Measurements from ENCODE around the gene GOLPH3.

GOLPH3 gene

DNA sequence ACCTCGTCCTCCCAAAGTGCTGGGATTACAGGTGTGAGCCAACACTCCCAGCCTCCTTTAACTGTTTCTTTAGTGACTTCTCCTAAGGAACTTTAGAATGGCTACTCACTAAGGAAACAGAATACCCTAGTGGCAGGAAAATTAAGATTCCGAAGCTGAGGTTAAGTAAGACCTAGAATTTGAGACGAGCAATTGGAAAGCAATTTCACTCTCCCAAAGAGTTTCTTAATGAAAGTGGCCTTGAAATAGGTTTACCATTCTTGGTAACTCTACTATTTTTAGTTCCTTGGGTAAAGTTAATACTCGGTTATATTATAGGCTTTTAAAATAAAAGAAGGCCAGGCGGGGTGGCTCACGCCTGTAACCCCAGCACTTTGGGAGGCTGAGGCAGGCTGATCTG is 22.9 kb upstream of the GOLPH3 start:
- H3K4me3 ChIP-seq (ENCODE audit: low read length, poor library complexity, severe bottlenecking), result no peak overlapping the region
- H3K4me2 ChIP-seq (ENCODE audit: low read depth, low read length, poor library complexity, severe bottlenecking), result no peak overlapping the region
- H3K36me3 ChIP-seq (ENCODE audit: insufficient read depth, low read length), result no peaks in the 10 kb centered on the region
- no peaks in the 10 kb centered on the region for H3K9me3 ChIP-seq (ENCODE audit: insufficient read depth, low read depth, low read length)
- H3K4me1 ChIP-seq (ENCODE audit: insufficient read depth, low read length, poor library complexity, severe bottlenecking), result no peaks in the 10 kb centered on the region
- TF ChIP-seq, protein P1, sequence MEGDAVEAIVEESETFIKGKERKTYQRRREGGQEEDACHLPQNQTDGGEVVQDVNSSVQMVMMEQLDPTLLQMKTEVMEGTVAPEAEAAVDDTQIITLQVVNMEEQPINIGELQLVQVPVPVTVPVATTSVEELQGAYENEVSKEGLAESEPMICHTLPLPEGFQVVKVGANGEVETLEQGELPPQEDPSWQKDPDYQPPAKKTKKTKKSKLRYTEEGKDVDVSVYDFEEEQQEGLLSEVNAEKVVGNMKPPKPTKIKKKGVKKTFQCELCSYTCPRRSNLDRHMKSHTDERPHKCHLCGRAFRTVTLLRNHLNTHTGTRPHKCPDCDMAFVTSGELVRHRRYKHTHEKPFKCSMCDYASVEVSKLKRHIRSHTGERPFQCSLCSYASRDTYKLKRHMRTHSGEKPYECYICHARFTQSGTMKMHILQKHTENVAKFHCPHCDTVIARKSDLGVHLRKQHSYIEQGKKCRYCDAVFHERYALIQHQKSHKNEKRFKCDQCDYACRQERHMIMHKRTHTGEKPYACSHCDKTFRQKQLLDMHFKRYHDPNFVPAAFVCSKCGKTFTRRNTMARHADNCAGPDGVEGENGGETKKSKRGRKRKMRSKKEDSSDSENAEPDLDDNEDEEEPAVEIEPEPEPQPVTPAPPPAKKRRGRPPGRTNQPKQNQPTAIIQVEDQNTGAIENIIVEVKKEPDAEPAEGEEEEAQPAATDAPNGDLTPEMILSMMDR (conservative IDR thresholded peaks at IDR 0.05; ENCODE audit: low read length), result no peak
- no peak for TF ChIP-seq EZH2phosphoT487 (IDR thresholded peaks at IDR 0.05; ENCODE audit: borderline replicate concordance)
- H3K79me2 ChIP-seq (ENCODE audit: insufficient read depth, low read length), result no peaks in the 10 kb centered on the region
- no peaks in the 10 kb centered on the region for H3K9me2 ChIP-seq (replicated peaks; ENCODE audit: low read depth, low read length)
- H4K20me1 ChIP-seq (ENCODE audit: insufficient read depth, low read length, poor library complexity, severe bottlenecking), result no peaks in the 10 kb centered on the region
- H2AFZ ChIP-seq (ENCODE audit: low read length), result no peak overlapping the region
- H3K27me3 ChIP-seq (ENCODE audit: insufficient read depth, low read length, poor library complexity, severe bottlenecking), result no peaks in the 10 kb centered on the region
- no peak overlapping the region for H3K9ac ChIP-seq (ENCODE audit: low read depth, low read length, poor library complexity, severe bottlenecking)
- no peaks in the 10 kb centered on the region for H3F3A ChIP-seq (ENCODE audit: low read depth)

DNA sequence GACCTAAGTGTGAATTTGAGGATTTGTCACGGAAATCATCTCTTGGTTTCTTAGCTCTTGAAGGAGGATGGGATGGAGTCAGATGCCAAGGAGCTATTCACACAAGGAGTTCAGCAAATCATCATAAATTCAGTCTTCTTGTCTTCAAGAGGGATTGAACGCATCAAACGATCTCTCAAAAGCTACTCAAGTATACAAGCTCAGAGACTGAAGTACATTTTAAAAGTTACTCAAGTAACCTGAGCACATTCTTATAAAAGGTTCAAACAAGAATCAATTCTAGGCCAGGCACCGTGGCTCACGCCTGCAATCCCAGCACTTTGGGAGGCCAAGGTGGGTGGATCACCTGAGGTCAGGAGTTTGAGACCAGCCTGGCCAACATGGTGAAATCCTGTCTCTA is 21.1 kb upstream of the GOLPH3 start:
- Histone ChIP-seq H3K4me2 (ENCODE audit: low read depth, low read length, poor library complexity, severe bottlenecking) (no peak overlapping the region), H4K20me1 (ENCODE audit: insufficient read depth, low read length, poor library complexity, severe bottlenecking) (no peaks in the 10 kb centered on the region), H3K4me1 (ENCODE audit: insufficient read depth, low read length, poor library complexity, severe bottlenecking) (no peaks in the 10 kb centered on the region), H3K9me2 (replicated peaks; ENCODE audit: low read depth, low read length) (no peaks in the 10 kb centered on the region), H3K4me3 (ENCODE audit: low read length, poor library complexity, severe bottlenecking) (no peak overlapping the region), H3K9me3 (ENCODE audit: insufficient read depth, low read depth, low read length) (no peaks in the 10 kb centered on the region), H3F3A (ENCODE audit: low read depth) (no peaks in the 10 kb centered on the region), H2AFZ (ENCODE audit: low read length) (no peak overlapping the region), H3K27me3 (ENCODE audit: insufficient read depth, low read length, poor library complexity, severe bottlenecking) (no peaks in the 10 kb centered on the region), H3K36me3 (ENCODE audit: insufficient read depth, low read length) (no peaks in the 10 kb centered on the region), H3K9ac (ENCODE audit: low read depth, low read length, poor library complexity, severe bottlenecking) (no peak overlapping the region), H3K79me2 (ENCODE audit: insufficient read depth, low read length) (no peaks in the 10 kb centered on the region)
- TF ChIP-seq EZH2phosphoT487 (IDR thresholded peaks at IDR 0.05; ENCODE audit: borderline replicate concordance), result no peak
- TF ChIP-seq, protein P1 (conservative IDR thresholded peaks at IDR 0.05; ENCODE audit: low read length), result no peak

DNA sequence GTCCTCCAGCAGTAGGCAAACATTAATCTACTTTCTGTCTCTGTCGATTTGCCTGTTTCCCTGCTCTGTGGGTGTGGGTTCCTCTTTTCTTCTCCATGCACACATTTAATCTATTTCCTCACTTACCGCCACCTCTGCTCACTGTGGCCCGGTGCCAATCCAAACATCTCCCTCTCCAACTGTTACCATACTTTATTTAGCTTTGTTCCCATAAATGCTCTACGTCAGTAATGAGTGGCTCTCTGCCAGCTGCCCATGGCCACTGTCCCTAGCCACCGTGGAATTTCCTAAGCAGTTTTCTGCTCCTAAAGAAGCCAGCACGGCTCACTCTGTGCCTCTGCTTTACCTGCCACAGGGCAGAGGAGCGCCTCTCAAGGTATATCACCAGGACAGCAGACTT is 19.5 kb upstream of the GOLPH3 start:
- no peaks in the 10 kb centered on the region for H3K79me2 ChIP-seq (ENCODE audit: insufficient read depth, low read length)
- H2AFZ ChIP-seq (ENCODE audit: low read length), result no peak overlapping the region
- H3K9me3 ChIP-seq (ENCODE audit: insufficient read depth, low read depth, low read length), result no peaks in the 10 kb centered on the region
- no peaks in the 10 kb centered on the region for H3K4me1 ChIP-seq (ENCODE audit: insufficient read depth, low read length, poor library complexity, severe bottlenecking)
- no peak overlapping the region for H3K4me3 ChIP-seq (ENCODE audit: low read length, poor library complexity, severe bottlenecking)
- H4K20me1 ChIP-seq (ENCODE audit: insufficient read depth, low read length, poor library complexity, severe bottlenecking), result no peaks in the 10 kb centered on the region
- TF ChIP-seq, protein P1 (conservative IDR thresholded peaks at IDR 0.05; ENCODE audit: low read length), result no peak
- no peak for TF ChIP-seq EZH2phosphoT487 (IDR thresholded peaks at IDR 0.05; ENCODE audit: borderline replicate concordance)
- H3K36me3 ChIP-seq (ENCODE audit: insufficient read depth, low read length), result no peaks in the 10 kb centered on the region
- H3K9me2 ChIP-seq (replicated peaks; ENCODE audit: low read depth, low read length), result no peaks in the 10 kb centered on the region
- no peaks in the 10 kb centered on the region for H3F3A ChIP-seq (ENCODE audit: low read depth)
- no peak overlapping the region for H3K9ac ChIP-seq (ENCODE audit: low read depth, low read length, poor library complexity, severe bottlenecking)
- no peaks in the 10 kb centered on the region for H3K27me3 ChIP-seq (ENCODE audit: insufficient read depth, low read length, poor library complexity, severe bottlenecking)
- H3K4me2 ChIP-seq (ENCODE audit: low read depth, low read length, poor library complexity, severe bottlenecking), result no peak overlapping the region

All from Loucy (cell line).